Gastrocnemius medialis (tissue), 4 donors: ENCODE results near the gene AHCYL1.

Experiments
- CTCF ChIP-seq, 5 experiments: fragments of 450-650 bp in 3 of 5; fragments of 200-600 bp in 2 of 5; sonication (generic) in 2 of 5; IDR thresholded peaks in 4 of 5; conservative IDR thresholded peaks in 1 of 5; 1 replicate in 4 of 5; 2 replicates in 1 of 5; pipeline ENCODE4 v1.5.1; 2016 to 2019; ENCODE audit warnings: antibody characterized with exemption in 5 of 5, mild to moderate bottlenecking in 3 of 5, moderate library complexity in 3 of 5
- POLR2A ChIP-seq, 2 donors: fragments of 450-650 bp; IDR thresholded peaks; one replicate each; pipeline ENCODE4 v1.6.1; 2017; ENCODE audit warnings: antibody characterized with exemption in 2 of 2, mild to moderate bottlenecking in 2 of 2, moderate library complexity in 2 of 2

GRCh38 chr1:109985247-109986053 is 885 bp downstream of the AHCYL1 start:
- no peak for TF ChIP-seq CTCF (IDR thresholded peaks at IDR 0.05 in 4 of 5, conservative IDR thresholded peaks at IDR 0.05 in 1 of 5)
- no peak for TF ChIP-seq POLR2A (IDR thresholded peaks at IDR 0.05)
